ENCODE results near the gene POLR3B. TPM values are rescaled to one million over a fixed set of nuclear protein-coding genes. Genes with fewer than 3 reads are reported as not detected.

The POLR3B gene
- total and polyA plus RNA-seq, 9 of the 15 experiments (the other 6 are each of a cell fraction or from before 2014, with no cell fraction given) = 7.6 to 17.9 (median 14.4) TPM

- TF ChIP-seq, protein P1, sequence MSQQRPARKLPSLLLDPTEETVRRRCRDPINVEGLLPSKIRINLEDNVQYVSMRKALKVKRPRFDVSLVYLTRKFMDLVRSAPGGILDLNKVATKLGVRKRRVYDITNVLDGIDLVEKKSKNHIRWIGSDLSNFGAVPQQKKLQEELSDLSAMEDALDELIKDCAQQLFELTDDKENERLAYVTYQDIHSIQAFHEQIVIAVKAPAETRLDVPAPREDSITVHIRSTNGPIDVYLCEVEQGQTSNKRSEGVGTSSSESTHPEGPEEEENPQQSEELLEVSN (IDR thresholded peaks at IDR 0.05; ENCODE audit: borderline replicate concordance in 1 of 2, extremely low read depth in 1 of 2, insufficient read depth in 1 of 2, insufficient read length in 1 of 2, low read depth in 1 of 2, low read length in 1 of 2, poor library complexity in 1 of 2, severe bottlenecking in 1 of 2) = no peak
- no peak for TF ChIP-seq GTF2F1 (IDR thresholded peaks at IDR 0.05; ENCODE audit: low read depth, low read length)
- no peak for TF ChIP-seq PCBP2 (IDR thresholded peaks at IDR 0.05; ENCODE audit: low read depth, low read length, poor library complexity, severe bottlenecking)
- no peak; the same call in 1 of the 2 replicates for TF ChIP-seq ZSCAN32 (CRISPR knock-in tag; IDR thresholded peaks at IDR 0.05)
- peak; percentile 29; the same call in 1 of the 2 replicates for TF ChIP-seq NCOA1 (IDR thresholded peaks at IDR 0.05; ENCODE audit: low read depth)
- TF ChIP-seq CCAR2 (IDR thresholded peaks at IDR 0.05; ENCODE audit: low read depth, low read length) = no peak
- no peak for TF ChIP-seq ADNP (tag; IDR thresholded peaks at IDR 0.05)
- TF ChIP-seq GTF2B (IDR thresholded peaks at IDR 0.05; ENCODE audit: extremely low read depth, insufficient read length) = no peak
- TF ChIP-seq PURB (CRISPR knock-in tag; IDR thresholded peaks at IDR 0.05; ENCODE audit: low read depth) = no peak
- no peak for TF ChIP-seq ZBTB17 (CRISPR knock-in tag; IDR thresholded peaks at IDR 0.05)
- no peak for TF ChIP-seq DDX20 (tag; IDR thresholded peaks at IDR 0.05; ENCODE audit: low read depth)
- no peak for TF ChIP-seq SIN3A (IDR thresholded peaks at IDR 0.05; ENCODE audit: borderline replicate concordance in 2 of 2, control insufficient read depth in 1 of 2, low read depth in 2 of 2, low read length in 2 of 2)
- peak; percentile 90 for TF ChIP-seq CBFA2T2 (conservative IDR thresholded peaks at IDR 0.05)
- no peak for TF ChIP-seq SMAD1 (IDR thresholded peaks at IDR 0.05; ENCODE audit: low read depth, low read length, partially characterized antibody)
- TF ChIP-seq TAF15 (IDR thresholded peaks at IDR 0.05; ENCODE audit: low read depth, low read length) = no peak
- no peak for TF ChIP-seq TFE3 (CRISPR knock-in tag; IDR thresholded peaks at IDR 0.05)
- TF ChIP-seq E4F1 (CRISPR knock-in tag; IDR thresholded peaks at IDR 0.05; ENCODE audit: borderline replicate concordance) = no peak
- TF ChIP-seq DEAF1 (CRISPR knock-in tag; IDR thresholded peaks at IDR 0.05) = no peak
- 0 out of 2 replicates have a peak, but pooled peaks have one; percentile 43 for TF ChIP-seq LCOR (CRISPR knock-in tag; IDR thresholded peaks at IDR 0.05)
These were observed 1.1 kb downstream of the POLR3B start (continued) for GRCh38 chr12:106358396-106359241.

All from K562 (cell line).